ENCODE results near the gene AKAP10. TPM values are rescaled to one million over a fixed set of nuclear protein-coding genes. Genes with fewer than 3 reads are reported as not detected.

Gene AKAP10
- total RNA-seq, result 18.3 and 20.2 TPM in 2 replicates

GRCh38 chr17:19977293-19978208 is at the start of gene AKAP10:
AKAP10 (minus strand) TSS chr17:19977828; CDS start chr17:19977679, 149 bp downstream.

GRCh38 chr17:20009302-20010098 is 31.9 kb upstream of the AKAP10 start, which contains the start of gene SPECC1:
SPECC1 (plus strand) TSS chr17:20009359; CDS start chr17:20096652, 87,293 bp downstream.

DNA sequence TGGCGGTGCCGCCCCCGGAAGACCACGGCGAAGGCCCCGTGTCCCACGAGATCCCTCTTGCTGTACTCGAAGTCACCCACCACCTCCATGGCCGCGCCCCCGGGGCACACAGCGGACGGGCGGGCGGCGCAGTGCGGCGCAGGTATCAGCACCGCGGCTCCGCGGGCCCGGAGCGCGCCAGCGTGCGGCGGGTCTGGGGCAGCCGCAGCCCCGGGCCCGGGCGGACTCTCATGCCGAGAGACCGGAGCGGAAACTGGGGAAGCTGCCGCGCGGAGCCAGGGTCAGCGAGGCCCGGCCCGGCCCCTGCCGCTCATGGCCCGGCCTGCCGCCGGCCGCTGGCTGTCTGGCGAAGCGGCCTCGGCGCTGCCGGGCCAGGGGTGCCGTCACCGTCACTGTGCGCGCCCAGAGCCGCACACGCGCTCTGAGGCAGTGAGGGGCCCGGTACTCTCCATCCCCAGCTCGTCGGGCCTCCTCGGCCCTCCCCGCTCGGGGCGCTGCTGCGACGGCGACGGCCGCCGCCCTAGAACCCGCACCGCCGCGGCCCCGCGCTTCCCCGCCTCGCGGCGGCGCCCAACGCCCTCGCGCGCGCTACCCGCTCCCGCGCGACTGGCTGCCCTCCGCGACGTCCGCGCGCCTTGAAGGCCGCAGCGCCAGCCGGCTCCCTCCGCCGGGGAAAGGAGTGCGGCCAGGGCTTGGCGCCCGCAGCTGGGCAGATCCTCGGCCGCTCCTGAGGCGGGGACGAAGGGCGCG is 110.1 kb downstream of the AKAP10 start, which contains the start of gene ULK2:
Gene ULK2 (minus strand): TSS at position 608 of the 750 bp plus-strand sequence. CDS start 519 bp downstream, at position 89.

Other genes starting within 250 kb of the AKAP10 start
- gene ALDH3A1, start 229.5 kb downstream of the AKAP10 start, total RNA-seq, result 1.1 TPM in 1 of 2 replicates, not detected in the other
- 7.1 and 15.7 TPM in 2 replicates for gene ULK2, start 109.9 kb downstream of the AKAP10 start, total RNA-seq
- gene SPECC1, start 31.5 kb upstream of the AKAP10 start, total RNA-seq, result 10.5 and 11.4 TPM in 2 replicates

Data from cardiac atrium fibroblast (primary cell).